IMR-90 (cell line): ENCODE measurements around the gene FALEC. TPM values are rescaled to one million over a fixed set of nuclear protein-coding genes. Genes with fewer than 3 reads are reported as not detected.

Experiments used
- ATAC-seq: fragments of 200-7000 bp; cut with Tn5 transposase; 2 replicates; pipeline ENCODE4 v1.9.1; 2020; ENCODE audit warnings: low read depth, mild to moderate bottlenecking, moderate library complexity
- BruUV-seq: library from RNA; stranded (reverse); fragments of 400-500 nt; replicated peaks from 2 replicates; lab custom pipeline; 2021; lab: Mats Ljungman, UMichigan
- CTCF ChIA-PET: fragments of 300-600 bp; formaldehyde crosslinking; extraction: SDS; loops from one replicate; lab custom pipeline; 2021; ENCODE audit warnings: antibody characterized with exemption; lab: Yijun Ruan, JAX
- POLR2A ChIA-PET: fragments of 300-600 bp; sonication (Branson Sonifier 250); formaldehyde crosslinking; loops from one replicate; lab custom pipeline; 2022; ENCODE audit warnings: antibody characterized with exemption; ENCODE audit not compliant: unreplicated experiment; lab: Charles Lee
- DNase-seq: peaks from one replicate; pipeline ENCODE4 v3.0.0; 2013
- H2AFZ ChIP-seq: replicated peaks from 2 replicates; pipeline ENCODE3; 2013; ENCODE audit warnings: low read length, mild to moderate bottlenecking; ENCODE audit not compliant: poor library complexity
- H2AK5ac ChIP-seq: 2 replicates; pipeline ENCODE4 v1.6.1; 2013; ENCODE audit warnings: low read depth, low read length, inconsistent platforms
- H2AK9ac ChIP-seq: replicated peaks from 2 replicates; pipeline ENCODE3; 2013; ENCODE audit warnings: mild to moderate bottlenecking, low read depth, low read length, moderate library complexity; ENCODE audit not compliant: poor library complexity
- H2BK120ac ChIP-seq: 2 replicates; pipeline ENCODE4 v1.6.1; 2013; ENCODE audit warnings: low read depth, low read length, inconsistent platforms
- H2BK15ac ChIP-seq: 3 replicates; pipeline ENCODE4 v1.6.1; 2013; ENCODE audit warnings: low read depth, low read length, inconsistent platforms
- H2BK20ac ChIP-seq: 2 replicates; pipeline ENCODE4 v1.6.1; 2013; ENCODE audit warnings: low read depth, mild to moderate bottlenecking, inconsistent platforms, low read length, moderate library complexity
- H2BK5ac ChIP-seq: 2 replicates; pipeline ENCODE4 v1.6.1; 2013; ENCODE audit warnings: mild to moderate bottlenecking, low read depth, low read length, inconsistent platforms; ENCODE audit not compliant: poor library complexity, severe bottlenecking
- H3K14ac ChIP-seq: replicated peaks from 2 replicates; pipeline ENCODE4 v1.6.1; 2013; ENCODE audit warnings: low read depth, low read length, inconsistent platforms
- H3K18ac ChIP-seq: 2 replicates; pipeline ENCODE4 v1.6.1; 2013; ENCODE audit warnings: low read depth, low read length, control low read depth
- H3K23ac ChIP-seq: 2 replicates; pipeline ENCODE4 v1.6.1; 2013; ENCODE audit warnings: low read depth, low read length, inconsistent platforms
- H3K27ac ChIP-seq: 2 replicates; pipeline ENCODE4 v1.5.1; 2013; ENCODE audit warnings: mild to moderate bottlenecking, control low read depth, low read length; ENCODE audit not compliant: insufficient read depth
- H3K27me3 ChIP-seq: 2 replicates; pipeline ENCODE4 v1.6.1; 2013; ENCODE audit warnings: low read length; ENCODE audit not compliant: control insufficient read depth, insufficient read depth
- H3K36me3 ChIP-seq: 2 replicates; pipeline ENCODE4 v1.6.1; 2013; ENCODE audit warnings: low read length, mixed read lengths; ENCODE audit not compliant: control insufficient read depth, insufficient read depth
- H3K4ac ChIP-seq: 2 replicates; pipeline ENCODE4 v1.6.1; 2013; ENCODE audit warnings: low read depth, low read length, inconsistent platforms
- H3K4me1 ChIP-seq: 2 replicates; pipeline ENCODE4 v1.6.1; 2013; ENCODE audit warnings: low read length, mixed read lengths; ENCODE audit not compliant: control insufficient read depth, insufficient read depth
- H3K4me2 ChIP-seq: 2 replicates; pipeline ENCODE4 v1.6.1; 2013; ENCODE audit warnings: low read depth, mild to moderate bottlenecking, control low read depth, low read length, moderate library complexity
- H3K4me3 ChIP-seq: 2 replicates; pipeline ENCODE4 v1.5.1; 2013; ENCODE audit warnings: low read depth, mild to moderate bottlenecking, control low read depth, low read length, moderate library complexity; ENCODE audit not compliant: insufficient read depth
- H3K56ac ChIP-seq: 2 replicates; pipeline ENCODE4 v1.6.1; 2013; ENCODE audit warnings: low read length, inconsistent platforms; ENCODE audit not compliant: insufficient read depth; ENCODE audit errors: extremely low read depth
- H3K79me1 ChIP-seq, 2 experiments: 2 replicates each; pipeline ENCODE4 v1.6.1; 2013; ENCODE audit warnings: low read length in 2 of 2, inconsistent platforms in 1 of 2, low read depth in 1 of 2
- H3K9ac ChIP-seq: 2 replicates; pipeline ENCODE4 v1.6.1; 2013; ENCODE audit warnings: low read depth, low read length, control low read depth
- H3K9me1 ChIP-seq: 2 replicates; pipeline ENCODE4 v1.6.1; 2013; ENCODE audit warnings: low read length, inconsistent platforms; ENCODE audit not compliant: insufficient read depth
- H3K9me3 ChIP-seq: 2 replicates; pipeline ENCODE4 v1.6.1; 2013; ENCODE audit warnings: low read length; ENCODE audit not compliant: control insufficient read depth, insufficient read depth
- H4K20me1 ChIP-seq: 2 replicates; pipeline ENCODE4 v1.6.1; 2013; ENCODE audit warnings: low read length, inconsistent platforms; ENCODE audit not compliant: insufficient read depth
- H4K5ac ChIP-seq: 2 replicates; pipeline ENCODE4 v1.6.1; 2013; ENCODE audit warnings: mild to moderate bottlenecking, low read depth, low read length, control low read depth
- H4K8ac ChIP-seq, 2 experiments: 2 replicates each; pipeline ENCODE4 v1.6.1; 2013; ENCODE audit warnings: low read depth in 2 of 2, low read length in 2 of 2, control low read depth in 1 of 2, inconsistent platforms in 1 of 2
- H4K91ac ChIP-seq: 2 replicates; pipeline ENCODE4 v1.6.1; 2013; ENCODE audit warnings: low read depth, low read length, inconsistent platforms; ENCODE audit not compliant: insufficient read depth
- BHLHE40 ChIP-seq: fragments of 150-350 bp; IDR thresholded peaks from 2 replicates; pipeline ENCODE4 v1.6.1; 2016; ENCODE audit warnings: mild to moderate bottlenecking, low read depth, low read length
- CEBPB ChIP-seq: IDR thresholded peaks from 2 replicates; pipeline ENCODE4 v1.6.1; 2012; ENCODE audit warnings: low read depth, low read length, improper control_type of control experiment
- CHD1 ChIP-seq: IDR thresholded peaks from 2 replicates; pipeline ENCODE4 v1.6.1; 2012; ENCODE audit warnings: low read depth, low read length, improper control_type of control experiment
- CTCF ChIP-seq: conservative IDR thresholded peaks from 2 replicates; pipeline ENCODE4 v1.5.1; 2012; ENCODE audit warnings: mild to moderate bottlenecking, low read depth, low read length, improper control_type of control experiment
- ELK1 ChIP-seq: fragments of 150-350 bp; IDR thresholded peaks from 2 replicates; pipeline ENCODE4 v1.6.1; 2016; ENCODE audit warnings: low read depth, mild to moderate bottlenecking, low read length, moderate library complexity, borderline replicate concordance
- FOS ChIP-seq: fragments of 150-350 bp; IDR thresholded peaks from 2 replicates; pipeline ENCODE4 v1.6.1; 2016; ENCODE audit warnings: low read depth, low read length
- MAZ ChIP-seq: IDR thresholded peaks from 2 replicates; pipeline ENCODE4 v1.6.1; 2012; ENCODE audit warnings: low read depth, mild to moderate bottlenecking, low read length, improper control_type of control experiment, moderate library complexity, borderline replicate concordance
- NFE2L2 ChIP-seq: fragments of 150-350 bp; IDR thresholded peaks from 2 replicates; pipeline ENCODE4 v1.6.1; 2016; ENCODE audit warnings: low read depth, mild to moderate bottlenecking, low read length
- POLR2A ChIP-seq: IDR thresholded peaks from 2 replicates; pipeline ENCODE4 v1.6.1; 2012; ENCODE audit warnings: mild to moderate bottlenecking, low read depth, low read length
- RCOR1 ChIP-seq: IDR thresholded peaks from 2 replicates; pipeline ENCODE4 v1.6.1; 2012; ENCODE audit warnings: mild to moderate bottlenecking, low read length, improper control_type of control experiment; ENCODE audit not compliant: insufficient replicate concordance
- RFX5 ChIP-seq: IDR thresholded peaks from 2 replicates; pipeline ENCODE4 v1.8.0; 2012; ENCODE audit warnings: low read depth, mild to moderate bottlenecking, low read length, moderate library complexity
- SMC3 ChIP-seq: fragments of 150-350 bp; IDR thresholded peaks from 2 replicates; pipeline ENCODE4 v1.6.1; 2016; ENCODE audit warnings: low read depth, mild to moderate bottlenecking, antibody characterized with exemption, low read length, moderate library complexity
- USF2 ChIP-seq: fragments of 150-350 bp; IDR thresholded peaks from 2 replicates; pipeline ENCODE4 v1.6.1; 2017; ENCODE audit warnings: mild to moderate bottlenecking, antibody characterized with exemption, low read length, low read depth
- WGBS, 2 experiments: methylation state at CpG; one replicate each; pipeline versions ENCODE4 v1.1.5 to v1.1.7; 2013; ENCODE audit warnings: missing lambda C conversion rate in 2 of 2; ENCODE audit not compliant: insufficient read length in 1 of 2; ENCODE audit errors: extremely low coverage in 2 of 2; 5-methylcytosine and 5-hydroxymethylcytosine counted together
- dilution Hi-C: fragments of 300-500 bp; cut with HindIII; formaldehyde crosslinking; loops from one replicate; pipeline ENCODE4 v1.14.3; 2018; ENCODE audit warnings: low sequenced_read_pairs; ENCODE audit not compliant: unreplicated experiment
- in situ Hi-C: fragments of 300-500 bp; cut with MboI; formaldehyde crosslinking; loops from 3 replicates; pipeline ENCODE4 v1.14.3; 2019; ENCODE audit warnings: low sequenced_read_pairs, inconsistent platforms, mixed read lengths
- intact Hi-C: fragments of 100-400 bp; cut with micrococcal nuclease; formaldehyde crosslinking; loops from 2 replicates; pipeline ENCODE4 v1.10.0; 2022
- polyA plus RNA-seq, 3 experiments: library from polyadenylated mRNA; depleted of rRNA; stranded (reverse); fragments of >200 nt; gene quantifications; 2 replicates each; pipeline ENCODE4 v1.2.3, GENCODE V29; 2012; ENCODE audit warnings: low replicate concordance in 1 of 3
- total RNA-seq: library from RNA; depleted of rRNA; stranded (reverse); fragments of >200 nt; gene quantifications from 2 replicates; pipeline ENCODE4 v1.2.3, GENCODE V29; 2012

The FALEC gene
- total and polyA plus RNA-seq, 2 of the 4 experiments (the other 2 are of a cell fraction) = not detected

- peak within 1 kb of the TSS; percentile 99 for H2AK5ac ChIP-seq
- H2BK5ac ChIP-seq = peak within 1 kb of the TSS; percentile 95
- peak within 1 kb of the TSS; percentile 100 for H2AK9ac ChIP-seq
- peaks cover 20% of the 10 kb centered on the region for H3K4me1 ChIP-seq
- H4K91ac ChIP-seq = peak within 1 kb of the TSS; percentile 99
- H3K79me1 ChIP-seq = peaks cover 26 to 55% of the 10 kb centered on the region in 2 experiments
- H3K14ac ChIP-seq = peak within 1 kb of the TSS; percentile 94
- no peaks in the 10 kb centered on the region for H3K9me3 ChIP-seq
- ChIA-PET CTCF (interaction anchor here (0.5 to 1.3 kb wide), 3 partner anchors 25 to 209 kb away, joined by 3 to 5 read pairs (median 5); no protein-coding TSS in a partner anchor), POLR2A (interaction anchor here (0.6 kb wide), 1 partner anchor 42 kb away, joined by 3 read pairs; no protein-coding TSS in a partner anchor)
- H4K20me1 ChIP-seq = no peaks in the 10 kb centered on the region
- peak within 1 kb of the TSS; percentile 85 for H3K9ac ChIP-seq
- H3K4me2 ChIP-seq = peak within 1 kb of the TSS; percentile 93
- peak; percentile 84 for DNase-seq
- 15% methylated on average over 2 of the region's 7 CpGs; no CpG with 5 or more reads in 1 of the 2 experiments for WGBS, 2 experiments
- peak within 1 kb of the TSS; percentile 98 for H3K4ac ChIP-seq
- H3K9me1 ChIP-seq = peaks cover 28% of the 10 kb centered on the region
- peak within 1 kb of the TSS; percentile 86 for H2BK20ac ChIP-seq
- ATAC-seq = peak; percentile 97
- peak within 1 kb of the TSS; percentile 89 for H2AFZ ChIP-seq
- H3K36me3 ChIP-seq = peaks cover 46% of the 10 kb centered on the region
- in situ Hi-C loops = no loop called here
- H3K4me3 ChIP-seq = peak within 1 kb of the TSS; percentile 48
- H2BK15ac ChIP-seq = peak within 1 kb of the TSS; percentile 98; the same call in 1 of the 3 replicates
- BruUV-seq = no TSS peak
- H3K18ac ChIP-seq = peak within 1 kb of the TSS; percentile 85
- H4K5ac ChIP-seq = peak within 1 kb of the TSS; percentile 83
- intact Hi-C loops = no loop called here
- dilution Hi-C loops = no loop called here
- peak within 1 kb of the TSS; percentile 94 for H3K56ac ChIP-seq
- peak within 1 kb of the TSS; percentile 82 for H2BK120ac ChIP-seq
- peak within 1 kb of the TSS; percentile 79 to 92 for H4K8ac ChIP-seq
- H3K27ac ChIP-seq = peak within 1 kb of the TSS; percentile 94
- no peaks in the 10 kb centered on the region for H3K27me3 ChIP-seq
- H3K23ac ChIP-seq = peak within 1 kb of the TSS; percentile 95
- TF ChIP-seq RFX5 = no peak
- TF ChIP-seq CEBPB = no peak
- no peak for TF ChIP-seq NFE2L2
- no peak for TF ChIP-seq SMC3
- TF ChIP-seq MAZ = no peak
- no peak for TF ChIP-seq BHLHE40
- peak; percentile 68; the same call in 1 of the 2 replicates for TF ChIP-seq POLR2A
- peak; percentile 47 for TF ChIP-seq FOS
- no peak for TF ChIP-seq CTCF
- no peak for TF ChIP-seq CHD1
- TF ChIP-seq USF2 = no peak
- no peak for TF ChIP-seq RCOR1
- no peak for TF ChIP-seq ELK1
Observed at GRCh38 chr1:150507912-150508864, 7.4 kb upstream of the FALEC start, which contains the start of gene ECM1. Gene ECM1 (plus strand): TSS chr1:150508109. CDS start chr1:150508210, 101 bp downstream.
